8988T (cell line): Measurements from ENCODE around the gene FSCN2.

Source experiments
- DNase-seq: peaks from one replicate; pipeline ENCODE4 v3.0.0; 2011

The FSCN2 gene

DNA sequence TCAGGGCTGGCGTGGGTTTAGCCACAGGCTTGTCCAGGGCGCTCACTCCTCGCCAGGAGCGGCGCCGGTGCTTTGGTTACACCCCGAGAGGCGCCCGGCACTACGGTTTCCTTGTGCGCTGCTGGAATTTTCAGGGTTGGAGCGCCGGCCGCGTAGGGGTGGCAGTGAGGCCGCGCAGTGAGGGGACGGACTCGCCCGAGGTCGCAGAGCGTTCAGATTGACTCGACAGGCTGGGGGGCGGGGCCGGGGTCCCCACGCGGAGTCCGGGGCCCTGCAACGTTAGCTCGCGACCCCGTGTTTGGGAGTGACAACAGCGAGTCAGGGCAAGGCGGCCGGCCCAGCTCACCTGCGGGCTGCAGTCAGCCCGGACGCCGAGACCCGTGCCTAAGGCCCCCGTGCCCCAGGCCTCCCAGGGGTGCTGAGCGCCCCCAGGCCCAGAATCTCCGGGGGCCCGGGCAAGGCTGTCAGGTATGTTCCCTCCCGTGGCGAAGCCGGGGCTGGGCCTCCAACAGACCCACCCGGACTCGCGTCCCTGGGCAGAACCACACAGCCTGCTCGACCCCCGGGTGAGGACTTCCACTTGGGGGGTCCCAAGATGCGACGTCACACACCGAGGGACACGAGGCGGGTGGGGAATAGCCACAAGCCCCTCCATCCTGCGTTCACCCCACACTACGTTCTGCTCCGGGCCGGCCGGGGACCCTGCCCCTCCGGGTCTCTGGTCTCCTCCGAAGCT is 14.3 kb upstream of the FSCN2 start:
- DNase-seq, result no peak

DNA sequence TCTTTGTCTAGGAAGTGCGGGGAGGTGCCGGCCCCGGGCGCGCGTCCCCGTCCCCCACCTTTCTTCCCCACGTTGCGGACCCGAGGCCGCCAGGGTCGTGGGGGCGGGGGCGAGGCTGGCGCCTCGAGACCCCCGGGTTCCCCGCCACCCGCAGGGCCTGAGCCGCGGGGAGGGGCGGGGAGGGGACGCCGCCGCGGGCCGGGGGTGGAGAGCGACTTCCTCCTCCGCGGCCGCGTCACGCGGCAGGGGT is 13.8 kb upstream of the FSCN2 start:
- no peak for DNase-seq

GRCh38 chr17:81514739-81515529 is 13.2 kb upstream of the FSCN2 start:
- no peak for DNase-seq

DNA sequence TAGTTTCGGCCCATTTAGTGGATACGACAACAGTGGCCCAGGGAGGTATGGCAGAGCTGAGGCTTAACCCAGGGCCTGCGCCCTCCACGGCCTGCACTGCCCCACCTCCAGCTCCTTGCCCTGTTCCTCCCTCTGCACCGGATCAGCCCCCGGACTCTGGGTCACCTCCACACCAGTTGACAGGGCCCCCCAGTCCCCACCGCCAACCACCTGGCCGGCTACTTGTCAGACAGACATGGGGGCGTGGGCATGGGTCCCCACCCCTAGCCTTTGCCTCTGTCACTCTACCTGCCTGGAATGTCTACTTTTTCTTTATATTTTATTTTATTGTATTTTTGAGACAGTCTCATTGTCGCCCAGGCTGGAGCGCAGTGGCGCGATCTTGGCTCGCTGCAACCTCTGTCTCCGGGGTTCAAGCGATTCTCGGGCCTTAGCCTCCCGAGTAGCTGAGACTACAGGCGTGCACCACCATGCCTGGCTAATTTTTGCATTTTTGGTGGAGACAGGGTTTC is 12.6 kb upstream of the FSCN2 start:
- no peak for DNase-seq

DNA sequence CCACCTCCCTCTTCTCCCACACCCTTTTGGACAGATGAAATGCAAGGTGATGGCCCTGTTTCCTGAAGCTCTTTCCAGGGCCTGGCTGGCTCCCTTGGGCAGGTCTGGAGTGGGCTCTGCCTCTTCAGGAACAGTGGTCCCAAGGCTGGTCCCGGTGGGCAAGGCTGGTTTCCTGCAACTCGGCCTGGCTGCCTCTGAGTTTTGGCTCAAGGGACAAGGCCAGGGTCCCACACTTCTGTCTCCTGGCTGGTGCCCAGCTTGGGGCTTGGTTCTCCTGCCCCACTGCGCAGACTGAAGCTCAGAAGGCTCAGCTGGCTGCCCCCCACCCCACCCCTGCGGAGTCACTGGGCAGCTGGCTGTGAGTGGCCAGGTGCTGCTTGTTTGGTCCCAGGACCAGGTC is 11.7 kb upstream of the FSCN2 start:
- no peak for DNase-seq

DNA sequence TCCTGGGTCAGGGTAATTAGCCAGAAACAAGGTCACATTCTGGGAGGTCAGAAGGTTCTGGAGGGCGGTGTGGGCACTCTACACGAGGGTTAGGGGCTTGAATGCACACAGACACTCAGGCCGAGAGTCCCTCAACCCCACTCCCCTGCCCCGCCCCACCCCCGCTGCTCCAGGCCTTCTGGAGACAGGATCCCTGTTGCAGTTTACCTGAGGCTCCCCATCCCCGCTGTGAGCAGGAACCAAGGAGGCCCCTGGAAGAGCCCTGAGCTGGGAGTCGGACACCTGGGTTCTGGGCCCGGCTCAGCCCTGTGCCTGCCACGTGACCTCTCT is 11.2 kb upstream of the FSCN2 start:
- DNase-seq, result no peak

- DNase-seq, result no peak
Measured at GRCh38 chr17:81517339-81518112, 10.7 kb upstream of the FSCN2 start.

DNA sequence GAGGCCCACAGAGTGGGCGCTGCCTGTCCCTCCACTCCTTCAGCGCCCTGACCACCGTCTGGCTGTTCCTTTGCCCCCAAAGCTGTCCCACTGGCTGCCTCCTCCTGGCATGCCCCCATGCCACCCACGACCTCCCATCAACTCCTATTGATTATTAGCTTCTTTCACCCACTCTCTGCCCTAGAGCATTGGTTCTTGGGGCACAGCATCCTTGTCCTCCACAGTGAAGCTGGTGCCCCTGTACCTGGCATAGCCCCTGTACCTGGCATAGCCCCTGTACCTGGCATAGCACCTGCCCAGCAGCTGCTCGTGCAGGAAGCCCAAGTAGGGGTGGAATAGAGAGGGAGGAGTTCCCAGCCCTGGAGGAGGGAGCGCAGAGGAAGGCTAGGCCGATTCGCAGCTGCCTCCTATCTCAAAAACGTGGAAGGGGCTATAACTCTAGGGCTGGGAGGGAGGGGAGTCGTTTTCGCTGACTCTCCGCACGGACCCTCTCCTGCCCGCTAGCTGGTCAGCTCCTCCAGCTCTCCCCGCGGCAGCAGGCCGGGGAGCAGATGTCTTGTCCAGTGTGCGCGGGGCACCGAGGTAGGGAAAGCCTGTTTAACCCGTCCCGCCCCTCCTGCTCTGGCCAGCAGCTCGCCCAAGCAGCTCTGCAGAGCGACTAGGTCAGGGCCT is 9.9 kb upstream of the FSCN2 start:
- no peak for DNase-seq

GRCh38 chr17:81518785-81519283 is 9.3 kb upstream of the FSCN2 start:
- DNase-seq, result no peak

- no peak for DNase-seq
Measured at GRCh38 chr17:81519284-81520020, 8.7 kb upstream of the FSCN2 start.

- DNase-seq, result no peak
Measured at GRCh38 chr17:81520021-81520901, 7.9 kb upstream of the FSCN2 start.

- DNase-seq, result no peak
Measured at GRCh38 chr17:81522491-81523401, 5.4 kb upstream of the FSCN2 start.

DNA sequence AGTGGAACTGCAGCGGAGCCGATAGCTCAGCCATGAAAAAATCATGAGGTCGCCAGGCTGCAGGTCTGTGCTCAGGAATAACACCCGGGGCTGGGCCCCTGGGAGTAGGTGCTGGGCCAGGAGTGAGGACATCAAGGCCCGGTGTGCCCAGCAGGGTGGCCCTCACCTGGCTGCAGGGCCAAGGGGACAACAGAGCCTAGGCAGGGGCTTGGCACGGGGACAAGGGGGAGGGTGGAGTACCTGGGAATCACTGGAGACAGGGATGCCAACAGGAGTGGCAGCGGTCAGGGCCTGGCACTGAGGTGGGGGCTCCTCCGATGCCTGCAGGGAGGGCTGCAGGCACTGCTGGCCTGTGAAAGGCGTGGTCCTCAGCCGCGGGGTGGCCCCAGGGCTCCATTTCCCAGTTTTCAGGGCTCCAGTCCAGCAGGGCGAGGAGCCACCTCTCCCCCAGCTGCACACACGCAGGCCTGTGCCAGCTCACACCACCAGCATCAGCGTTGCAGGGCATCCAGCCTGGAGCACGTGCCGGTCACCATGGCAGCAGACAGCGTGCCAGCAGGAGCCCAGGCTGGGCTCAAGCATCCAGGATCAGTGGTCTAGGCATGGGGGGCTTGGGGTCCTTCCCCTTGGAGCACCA is 4.7 kb upstream of the FSCN2 start:
- no peak for DNase-seq

- DNase-seq, result no peak
Measured at GRCh38 chr17:81524039-81524864, 3.9 kb upstream of the FSCN2 start.

DNA sequence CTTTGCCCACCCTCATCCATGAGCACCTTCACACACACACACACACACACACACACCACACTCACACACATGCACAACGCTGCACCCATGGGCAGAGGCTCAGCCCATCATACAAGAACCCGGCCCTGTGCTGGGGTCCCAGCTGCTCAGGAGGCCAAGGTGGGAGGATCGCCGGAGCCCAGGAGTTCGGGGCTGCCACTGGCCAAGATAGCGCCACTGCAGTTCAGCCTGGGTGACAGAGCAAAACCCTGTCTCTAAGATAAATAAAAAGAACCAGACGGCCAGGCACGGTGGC is 3.4 kb upstream of the FSCN2 start:
- no peak for DNase-seq

DNA sequence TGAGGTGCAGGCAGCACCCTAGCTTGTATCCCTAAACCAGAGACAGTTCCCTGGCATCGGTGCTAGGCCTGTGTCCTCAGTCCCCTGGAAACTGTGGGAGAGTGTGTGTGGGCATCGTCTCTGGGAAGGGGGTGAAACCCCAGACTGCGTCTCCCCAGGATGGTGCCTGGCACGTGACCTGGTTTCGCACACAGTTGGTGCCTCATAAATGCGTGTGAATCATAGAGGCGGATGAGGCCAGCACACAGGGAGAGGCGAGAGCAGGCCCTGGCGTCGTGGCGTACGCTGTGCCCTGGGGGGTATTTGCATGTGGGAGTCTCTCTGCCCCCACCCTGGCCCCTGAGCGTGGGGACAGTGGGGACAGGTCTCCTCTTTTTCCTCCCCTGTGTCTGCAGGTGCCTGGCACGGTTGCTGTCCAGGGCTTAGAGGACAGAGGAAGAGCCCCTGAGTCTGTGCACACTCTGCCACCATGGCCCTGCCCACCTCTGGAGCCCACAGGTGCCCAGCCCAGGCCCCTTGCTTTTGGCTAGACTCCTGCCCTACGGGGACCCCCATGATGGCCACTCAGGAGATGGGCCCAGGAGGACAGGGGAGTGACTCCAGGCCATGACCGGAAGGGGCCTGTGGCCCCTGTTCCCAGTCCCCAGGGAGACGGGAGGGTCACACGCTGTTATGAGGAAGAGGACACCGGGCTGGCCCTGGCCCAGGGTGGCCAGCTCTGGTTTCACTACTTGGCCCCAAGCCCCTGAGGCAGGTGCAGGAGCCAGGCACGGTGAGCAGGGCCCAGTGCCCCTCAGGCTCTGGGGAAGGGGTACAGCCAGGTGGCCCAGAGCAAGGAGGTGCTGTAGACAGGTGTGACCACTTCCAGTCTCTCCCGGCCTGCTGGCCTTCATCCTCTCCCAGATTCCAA is 1.3 kb upstream of the FSCN2 start:
- DNase-seq, result no peak

DNA sequence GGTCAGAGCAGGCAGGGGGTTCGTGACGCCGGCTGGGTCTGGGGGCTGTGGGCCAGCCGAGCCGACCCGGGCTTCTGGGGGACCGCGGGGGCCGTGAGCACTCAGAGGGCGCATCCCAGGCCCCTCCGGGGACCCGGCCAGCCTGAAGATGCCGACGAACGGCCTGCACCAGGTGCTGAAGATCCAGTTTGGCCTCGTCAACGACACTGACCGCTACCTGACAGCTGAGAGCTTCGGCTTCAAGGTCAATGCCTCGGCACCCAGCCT is 140 bp downstream of the FSCN2 start:
- DNase-seq, result no peak
